ENCODE results near the gene SAMD11.

DNA sequence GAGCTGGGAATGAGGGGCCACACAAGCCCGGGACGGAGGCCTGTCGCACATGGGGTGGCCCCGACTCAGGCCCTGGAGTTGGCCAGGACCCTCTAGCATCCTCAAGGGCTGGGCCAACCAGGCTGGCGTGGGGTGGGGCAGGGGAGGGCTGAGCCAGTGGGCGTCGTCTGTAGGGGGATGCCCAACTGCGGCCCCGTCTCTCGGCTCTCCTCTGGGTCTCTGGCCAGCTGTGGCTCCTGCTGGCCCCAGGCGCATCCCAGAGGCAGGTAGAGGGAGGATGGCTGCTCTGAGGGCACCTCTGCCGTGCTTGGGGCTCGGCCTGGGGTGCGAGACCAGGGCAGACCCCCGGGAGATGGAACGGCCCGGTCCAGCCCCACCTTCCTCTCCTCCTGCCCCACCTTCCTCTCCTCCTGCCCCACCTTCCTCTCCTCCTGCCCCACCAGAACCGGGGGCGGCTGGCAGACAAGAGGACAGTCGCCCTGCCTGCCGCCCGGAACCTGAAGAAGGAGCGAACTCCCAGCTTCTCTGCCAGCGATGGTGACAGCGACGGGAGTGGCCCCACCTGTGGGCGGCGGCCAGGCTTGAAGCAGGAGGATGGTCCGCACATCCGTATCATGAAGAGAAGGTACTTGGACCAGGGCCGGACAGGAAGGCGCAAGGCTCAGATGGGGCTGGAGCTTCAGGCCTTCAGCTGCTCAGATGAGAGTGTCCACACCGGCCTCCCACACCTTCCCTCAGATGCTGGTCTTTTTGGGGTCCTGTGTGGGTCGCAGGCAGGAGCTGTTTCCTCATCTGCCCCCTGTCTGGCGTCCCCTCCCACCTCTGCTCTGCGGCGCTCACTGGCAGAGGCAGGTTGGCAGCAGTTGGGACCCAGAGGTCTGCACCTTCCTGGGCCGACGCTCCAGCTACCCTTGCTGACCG, 6.2 kb downstream of the SAMD11 start:
- no peak for TF ChIP-seq POLR2AphosphoS5 (IDR thresholded peaks at IDR 0.05)
- TF ChIP-seq POLR2A (IDR thresholded peaks at IDR 0.05): no peak

All from gastroesophageal sphincter (tissue), 2 donors.